ENCODE measurements around the gene PRAC2. TPM values are rescaled to one million over a fixed set of nuclear protein-coding genes. Genes with fewer than 3 reads are reported as not detected.

PRAC2 gene
- total and polyA plus RNA-seq, 2 of the 8 experiments (the other 6 are each of a cell fraction or from before 2014, with no cell fraction given), result not detected

DNA sequence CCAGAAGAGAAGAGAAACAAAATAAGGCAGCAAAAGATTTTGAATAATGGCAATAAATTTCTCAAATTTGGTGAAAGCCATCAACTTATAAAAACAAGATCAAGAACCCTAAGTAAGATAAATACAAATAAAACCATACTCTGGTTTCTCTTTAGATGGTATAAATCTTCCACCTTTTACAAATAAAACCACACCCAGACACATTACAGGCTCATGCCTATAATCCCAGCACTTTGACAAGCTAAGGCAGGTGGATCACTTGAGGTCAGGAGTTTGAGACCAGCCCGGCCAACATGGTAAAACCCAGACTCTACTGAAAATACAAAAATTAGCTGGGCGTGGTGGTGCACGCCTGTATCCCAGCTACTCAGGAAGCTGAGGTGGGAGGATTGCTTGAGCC is 50.3 kb downstream of the PRAC2 start:
- no peak overlapping the region for H3K4me2 ChIP-seq (ENCODE audit: insufficient read depth in 1 of 2, low read depth in 2 of 2, low read length in 2 of 2)
- CTCF ChIA-PET (ENCODE audit: partially characterized antibody), result no interaction called here
- POLR2A ChIA-PET (ENCODE audit: partially characterized antibody), result no interaction called here
- H3K4me3 ChIP-seq (ENCODE audit: extremely low read depth in 1 of 4, insufficient read depth in 2 of 4, low read depth in 3 of 4, low read length in 4 of 4), result no peak overlapping the region
- H3K23ac ChIP-seq (ENCODE audit: insufficient read length), result no peak overlapping the region
- no peak overlapping the region for H4K8ac ChIP-seq (ENCODE audit: extremely low read depth, insufficient read depth, low read length)
- no peak overlapping the region for H2BK5ac ChIP-seq (ENCODE audit: low read depth, low read length)
- H3K56ac ChIP-seq (replicated peaks; ENCODE audit: insufficient read length, low read depth, low read length), result no peak overlapping the region
- FAIRE-seq (no peak), DNase-seq (ENCODE audit: low read depth in 1 of 2, low spot score in 2 of 2) (no peak)
- no peak overlapping the region for H3K9ac ChIP-seq (replicated peaks in 1 of 4; ENCODE audit: extremely low read depth in 1 of 4, low read depth in 3 of 4, low read length in 3 of 4)
- no peak overlapping the region for H3K14ac ChIP-seq (ENCODE audit: insufficient read length)
- no peaks in the 10 kb centered on the region for H3K4me1 ChIP-seq (replicated peaks in 1 of 4; ENCODE audit: control insufficient read depth in 3 of 4, insufficient read depth in 4 of 4, low read length in 3 of 4)
- H3K23me2 ChIP-seq (ENCODE audit: low read depth, low read length), result no peaks in the 10 kb centered on the region
- no peaks in the 10 kb centered on the region for H3K9me3 ChIP-seq (ENCODE audit: insufficient read depth in 2 of 2, low read depth in 1 of 2, low read length in 1 of 2)
- no peak overlapping the region for H2AK5ac ChIP-seq (ENCODE audit: low read depth, low read length)
- H2BK15ac ChIP-seq (ENCODE audit: low read length), result no peak overlapping the region
- no peak overlapping the region for H4K5ac ChIP-seq (ENCODE audit: insufficient read length, low read depth, low read length)
- no peak overlapping the region for H3K4ac ChIP-seq (replicated peaks; ENCODE audit: insufficient read length, low read depth, low read length)
- H3K79me2 ChIP-seq (ENCODE audit: control insufficient read depth in 1 of 2, insufficient read depth in 2 of 2, low read length in 2 of 2), result no peaks in the 10 kb centered on the region
- no peak overlapping the region for H2BK120ac ChIP-seq (replicated peaks; ENCODE audit: low read depth, low read length)
- H3K36me3 ChIP-seq (ENCODE audit: control insufficient read depth in 2 of 4, insufficient read depth in 4 of 4, low read length in 3 of 4), result no peaks in the 10 kb centered on the region
- no peaks in the 10 kb centered on the region for H4K20me1 ChIP-seq (replicated peaks in 1 of 2; ENCODE audit: control insufficient read depth in 1 of 2, insufficient read depth in 2 of 2, low read length in 2 of 2)
- no peak overlapping the region for H3K27ac ChIP-seq (ENCODE audit: low read depth, low read length)
- no peak overlapping the region for H2BK12ac ChIP-seq (ENCODE audit: low read depth, low read length)
- H3K18ac ChIP-seq (ENCODE audit: extremely low read depth, low read length), result no peak overlapping the region
- no peak overlapping the region for H2BK20ac ChIP-seq (ENCODE audit: low read length)
- H3K27me3 ChIP-seq (replicated peaks in 1 of 4; ENCODE audit: control insufficient read depth in 3 of 4, extremely low read depth in 1 of 4, insufficient read depth in 3 of 4, low read length in 3 of 4), result no peaks in the 10 kb centered on the region; a peak in 1 of 7 replicates
- H3K79me1 ChIP-seq (ENCODE audit: low read depth, low read length), result no peaks in the 10 kb centered on the region
- H2AFZ ChIP-seq (ENCODE audit: low read length), result no peak overlapping the region
- no peak overlapping the region for H4K91ac ChIP-seq (replicated peaks; ENCODE audit: insufficient read length, low read length)
- 77% methylated on average over 3 of the region's 3 CpGs; no CpG with 5 or more reads in 1 of the 2 experiments for WGBS, 2 experiments (ENCODE audit: extremely low coverage in 1 of 2, insufficient coverage in 1 of 2, insufficient read length in 1 of 2, insufficient replicate concordance in 2 of 2, low coverage in 1 of 2, low lambda C conversion rate in 2 of 2, missing lambda C conversion rate in 1 of 2)
- TF ChIP-seq KDM5A (IDR thresholded peaks at IDR 0.05; ENCODE audit: low read length) (no peak), RAD21 (IDR thresholded peaks at IDR 0.05 in 1 of 2, conservative IDR thresholded peaks at IDR 0.05 in 1 of 2; ENCODE audit: low read depth in 2 of 2, low read length in 2 of 2) (no peak), CREB1 (IDR thresholded peaks at IDR 0.05) (no peak), SIRT6 (IDR thresholded peaks at IDR 0.05; ENCODE audit: low read length) (no peak), SAP30 (IDR thresholded peaks at IDR 0.05; ENCODE audit: insufficient read depth, insufficient replicate concordance, low read length) (no peak), EP300 (IDR thresholded peaks at IDR 0.05; ENCODE audit: borderline replicate concordance in 1 of 2, low read depth in 2 of 2, low read length in 2 of 2) (no peak), RFX5 (IDR thresholded peaks at IDR 0.05; ENCODE audit: borderline replicate concordance, low read depth, low read length) (no peak), NRF1 (IDR thresholded peaks at IDR 0.05; ENCODE audit: low read depth, low read length) (no peak), YY1 (IDR thresholded peaks at IDR 0.05; ENCODE audit: low read depth, low read length) (no peak), TAF7 (optimal IDR thresholded peaks at IDR 0.05; ENCODE audit: borderline replicate concordance, low read depth, low read length) (no peak), HDAC6 (IDR thresholded peaks at IDR 0.05; ENCODE audit: low read depth, low read length) (no peak), MAFK (IDR thresholded peaks at IDR 0.05; ENCODE audit: low read depth, low read length) (no peak), JUND (IDR thresholded peaks at IDR 0.05; ENCODE audit: low read length) (no peak), SIX5 (IDR thresholded peaks at IDR 0.05; ENCODE audit: low read depth, low read length) (no peak), TAF1 (IDR thresholded peaks at IDR 0.05; ENCODE audit: low read depth, low read length) (no peak), GTF2F1 (IDR thresholded peaks at IDR 0.05; ENCODE audit: borderline replicate concordance, low read depth, low read length) (no peak)

Data from H1 (cell line).